K562 (cell line): ENCODE results near the gene GOLGA2. TPM values are rescaled to one million over a fixed set of nuclear protein-coding genes. Genes with fewer than 3 reads are reported as not detected.
A peak's percentile ranks its signal among the peaks of the same experiment; 100 is the strongest.

ENCODE experiments used
- BCOR ChIP-seq: fragments of 450-650 bp; IDR thresholded peaks from 2 replicates; pipeline ENCODE4 v1.6.1; 2016
- BHLHE40 ChIP-seq: IDR thresholded peaks from 2 replicates; pipeline ENCODE4 v1.6.1; 2011; ENCODE audit warnings: low read length, improper control_type of control experiment
- CTBP1 ChIP-seq: fragments of 450-650 bp; IDR thresholded peaks from 2 replicates; pipeline ENCODE4 v1.6.1; 2016; ENCODE audit warnings: borderline replicate concordance
- E2F3 ChIP-seq: fragments of 250-450 bp; sonication (Bioruptor Pico); IDR thresholded peaks from 2 replicates; pipeline ENCODE4 v1.4.0; 2020; ENCODE audit warnings: mild to moderate bottlenecking
- E2F6 ChIP-seq, 2 experiments: IDR thresholded peaks; 2 replicates each; pipeline ENCODE4 v1.6.1; 2011; ENCODE audit warnings: borderline replicate concordance in 1 of 2, control low read depth in 1 of 2, low read depth in 1 of 2, low read length in 1 of 2, mild to moderate bottlenecking in 1 of 2, mixed read lengths in 1 of 2, moderate library complexity in 1 of 2; ENCODE audit not compliant: insufficient read depth in 1 of 2, insufficient read length in 1 of 2, poor library complexity in 1 of 2, severe bottlenecking in 1 of 2; ENCODE audit errors: extremely low read depth in 1 of 2
- EP400 ChIP-seq: fragments of 450-650 bp; IDR thresholded peaks from 2 replicates; pipeline ENCODE4 v1.6.1; 2017; ENCODE audit warnings: antibody characterized with exemption, mild to moderate bottlenecking, moderate library complexity
- FOSL1 ChIP-seq: fragments of 200-800 bp; sonication (Bioruptor generic); conservative IDR thresholded peaks from 2 replicates; pipeline ENCODE4 v1.6.1; 2016; ENCODE audit warnings: missing genetic modification characterization, missing compliant biosample characterization
- HMGN3 ChIP-seq: IDR thresholded peaks from 2 replicates; pipeline ENCODE4 v1.6.1; 2011; ENCODE audit warnings: borderline replicate concordance, low read depth, mild to moderate bottlenecking, mixed read lengths, low read length; ENCODE audit not compliant: insufficient read length; ENCODE audit errors: extremely low read depth
- MBD2 ChIP-seq: sonication (generic); IDR thresholded peaks from 2 replicates; pipeline ENCODE4 v1.6.1; 2016; ENCODE audit warnings: low read depth, borderline replicate concordance
- POLR2G ChIP-seq: fragments of 200-400 bp; formaldehyde crosslinking; IDR thresholded peaks from 2 replicates; pipeline ENCODE4 v1.6.1; 2017; ENCODE audit warnings: low read depth, mild to moderate bottlenecking, antibody characterized with exemption, low read length, moderate library complexity
- TEAD1 ChIP-seq, 2 experiments: fragments of 450-650 bp in 1 of 2; sonication (generic) in 1 of 2; formaldehyde crosslinking; IDR thresholded peaks; 2 replicates each; pipeline versions ENCODE4 v1.4.0 to v1.8.0; 2020 to 2022; ENCODE audit warnings: mild to moderate bottlenecking in 2 of 2, missing genetic modification reagents in 1 of 2
- ZBTB7A ChIP-seq: IDR thresholded peaks from 2 replicates; pipeline ENCODE4 v1.6.1; 2011; ENCODE audit warnings: low read depth, mild to moderate bottlenecking, low read length, moderate library complexity, borderline replicate concordance; ENCODE audit not compliant: control insufficient read depth
- ZNF24 ChIP-seq: fragments of 450-650 bp; IDR thresholded peaks from 2 replicates; pipeline ENCODE4 v1.6.1; 2016
- ZNF407 ChIP-seq: fragments of 450-650 bp; IDR thresholded peaks from 2 replicates; pipeline ENCODE4 v1.6.1; 2016; ENCODE audit warnings: low read depth
- polyA plus RNA-seq, 8 experiments: library from polyadenylated mRNA; depleted of rRNA in 4 of 8; stranded (reverse) in 5 of 8; unstranded in 3 of 8; fragments of >200 nt; fragmentation: Nextera tagmentation in 2 of 8; fragmentation: Illumina TruSeq in 1 of 8; extraction: Ambion mirVana in 2 of 8; extraction: Trizol in 1 of 8; gene quantifications; 2 replicates each; pipeline versions ENCODE4 v1.2.1 to v1.2.3, GENCODE V29; 2011 to 2014; ENCODE audit warnings: inconsistent platforms in 1 of 8, missing spikeins in 1 of 8
- total RNA-seq, 7 experiments: library from RNA; depleted of rRNA in 6 of 7; stranded (reverse); fragments of >200 nt in 6 of 7; fragmentation: Illumina TruSeq in 2 of 7; extraction: Trizol in 2 of 7; gene quantifications; 2 replicates each; pipeline versions ENCODE4 v1.2.1 to v1.2.3, GENCODE V29; 2011 to 2021; ENCODE audit warnings: low replicate concordance in 1 of 7

The GOLGA2 gene
- total and polyA plus RNA-seq, 9 of the 15 experiments (the other 6 are each of a cell fraction or from before 2014, with no cell fraction given) = 15.7 to 138 (median 76.0) TPM

DNA sequence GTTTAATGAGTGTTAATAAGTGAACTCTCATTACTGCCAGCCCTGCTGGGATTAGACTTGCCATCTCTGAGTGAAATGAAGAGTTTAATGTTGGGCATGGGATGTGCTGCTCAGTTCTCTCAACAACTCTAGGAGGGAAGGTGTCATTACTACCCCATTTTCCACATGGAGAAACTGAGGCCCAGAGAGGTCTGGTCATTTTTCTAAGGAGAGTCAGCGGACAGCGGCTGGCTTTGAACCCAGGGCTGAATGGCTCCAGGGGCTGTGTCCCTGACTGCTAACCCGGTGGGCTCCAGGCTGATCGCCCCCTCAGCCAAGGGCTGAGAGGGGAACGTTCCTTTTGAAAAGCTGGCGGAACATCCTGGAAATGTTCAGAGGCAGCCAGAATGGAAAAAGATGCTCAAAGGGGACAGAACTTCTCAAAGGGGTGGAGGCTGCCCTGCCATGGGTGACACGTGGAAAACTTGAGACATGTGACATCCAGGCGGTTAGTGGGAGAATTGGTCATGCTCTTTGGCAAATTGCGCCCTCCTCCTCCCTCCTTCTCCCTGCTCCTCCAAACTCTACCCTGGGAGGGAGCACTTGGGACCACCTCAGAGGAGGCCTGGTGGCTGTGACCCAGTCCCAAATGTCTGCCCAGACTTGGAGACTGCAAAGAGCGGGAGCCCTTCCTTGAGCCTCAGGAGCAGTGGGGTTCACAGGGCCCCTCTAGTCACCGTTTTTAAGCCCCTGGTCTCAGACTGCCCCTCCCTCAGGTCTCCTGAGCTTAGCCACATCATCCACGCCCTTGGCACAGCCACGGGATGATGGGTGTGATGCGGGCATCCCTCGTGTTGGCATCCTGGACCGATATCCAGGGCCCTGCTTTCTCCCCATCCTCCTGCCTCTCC is 43.9 kb downstream of the GOLGA2 start (continued):
- TF ChIP-seq ZNF407 (no peak), EP400 (no peak), MBD2 (no peak), BHLHE40 (peak; percentile 37; the same call in 1 of the 2 replicates), E2F6 (IDR thresholded peaks at IDR 0.05; ENCODE audit: borderline replicate concordance in 1 of 2, extremely low read depth in 1 of 2, insufficient read depth in 1 of 2, insufficient read length in 1 of 2, low read depth in 1 of 2, low read length in 1 of 2, poor library complexity in 1 of 2, severe bottlenecking in 1 of 2) (peak in 1 of 2 experiments; percentile 49), E2F3 (CRISPR knock-in tag) (no peak), BCOR (peak; percentile 87), ZBTB7A (peak; percentile 4; the same call in 1 of the 2 replicates), FOSL1 (tag) (peak; percentile 45; the same call in 1 of the 2 replicates), TEAD1 (CRISPR knock-in tag; IDR thresholded peaks at IDR 0.05) (0 out of 4 replicates have a peak, but pooled peaks of 1 of the 2 experiments have one; percentile 59), POLR2G (no peak), HMGN3 (no peak), ZNF24 (no peak), CTBP1 (0 out of 2 replicates have a peak, but pooled peaks have one; percentile 19)
